Stimulated activated CD4-positive, alpha-beta T cell treated with anti-CD3 and anti-CD28 coated beads, Interleukin-12 subunit alpha, Interleukin-12 subunit beta, amount 100 ng/mL, for 24 hours (primary cell): ENCODE results near the gene TCTN2.

Experiments
- DNase-seq, 2 experiments: peaks; one replicate each; pipeline ENCODE4 v3.0.0-alpha.2; 2020; ENCODE audit warnings: low read depth in 2 of 2

The TCTN2 gene

DNA sequence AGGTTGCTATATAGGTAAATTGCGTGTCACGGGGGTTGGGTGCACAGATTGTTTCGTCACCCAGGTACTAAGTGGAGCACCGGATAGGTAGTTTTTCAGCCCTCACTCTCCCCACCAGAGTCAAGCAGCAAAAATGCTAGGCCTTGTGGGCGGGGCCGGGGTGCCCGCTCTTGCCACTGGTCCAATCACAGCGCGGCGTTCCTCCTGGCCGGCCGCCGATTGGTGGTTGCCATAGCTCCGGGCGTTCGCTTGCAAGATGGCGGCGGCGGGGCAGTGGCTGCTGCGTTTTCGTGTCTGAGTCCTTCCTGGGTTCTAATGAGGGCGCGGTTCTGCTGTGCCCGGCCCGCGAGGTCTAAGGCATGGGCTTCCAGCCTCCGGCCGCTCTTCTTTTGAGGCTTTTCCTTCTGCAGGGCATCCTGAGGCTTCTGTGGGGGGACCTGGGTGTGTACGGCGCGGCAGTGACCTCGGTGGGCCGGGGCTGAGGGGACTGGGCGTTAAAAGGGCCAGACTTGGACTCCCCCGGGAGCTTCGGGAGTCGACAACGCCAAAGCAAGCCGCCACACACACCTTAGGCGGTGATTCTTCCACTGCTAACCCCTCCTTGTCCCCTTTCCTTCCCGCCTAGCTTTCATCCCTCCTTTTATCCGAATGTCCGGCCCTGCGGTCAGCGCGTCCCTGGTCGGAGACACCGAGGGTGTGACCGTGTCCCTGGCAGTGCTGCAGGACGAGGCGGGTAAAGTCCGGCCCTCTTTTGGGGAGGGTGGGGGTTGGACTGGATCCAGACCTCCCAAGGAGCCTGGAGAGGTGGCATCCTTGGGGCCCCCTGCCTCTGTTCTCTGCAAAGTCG, at the start of gene TCTN2:
TCTN2 (plus strand) TSS at position 232 of the 847 bp plus-strand sequence; CDS start at position 360, 128 bp downstream.
- DNase-seq = peak; percentile 88 to 93

DNA sequence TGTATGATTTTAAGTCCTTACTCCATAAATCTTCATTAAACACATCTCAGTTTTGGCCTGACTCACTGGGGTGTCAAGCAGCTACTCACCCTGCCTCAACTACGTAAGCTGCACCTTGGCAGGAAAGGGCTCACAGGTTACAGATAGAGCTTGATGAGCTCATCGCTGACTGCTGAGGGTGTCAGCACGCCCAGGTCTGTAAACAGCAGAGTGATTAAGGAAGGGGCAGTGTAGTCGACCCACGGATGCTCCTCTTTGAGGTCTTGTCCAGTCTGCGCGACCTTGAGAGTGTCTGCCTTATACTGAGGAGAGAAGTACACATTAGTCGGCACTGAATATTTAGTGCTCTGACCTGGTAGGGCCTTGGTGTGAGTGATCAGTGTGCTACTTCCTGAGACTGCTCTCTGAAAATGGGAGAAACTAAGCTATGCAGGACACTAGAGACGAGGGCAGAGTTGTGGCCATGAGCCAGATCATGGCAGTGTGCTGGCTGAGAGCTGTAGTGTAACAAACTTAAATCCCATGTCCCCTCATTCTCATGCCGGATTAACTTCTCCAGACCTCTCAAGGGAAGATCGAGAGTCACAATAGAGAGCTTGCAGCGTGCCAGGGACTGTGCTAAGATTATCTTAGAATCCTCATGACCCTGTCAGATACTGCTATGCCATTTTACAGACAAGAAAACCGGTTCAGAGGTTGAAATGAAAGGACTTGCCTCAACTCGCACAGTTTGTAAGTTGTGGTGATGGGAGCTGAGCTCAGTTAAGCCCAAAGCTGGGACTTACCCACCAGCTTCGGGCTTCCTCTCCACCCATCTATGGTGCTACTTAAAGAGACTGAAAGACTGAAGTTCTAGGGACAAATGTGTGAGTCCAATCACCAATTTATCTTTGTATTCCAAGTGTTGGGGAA, 49.0 kb upstream of the TCTN2 start:
- no peak for DNase-seq

DNA sequence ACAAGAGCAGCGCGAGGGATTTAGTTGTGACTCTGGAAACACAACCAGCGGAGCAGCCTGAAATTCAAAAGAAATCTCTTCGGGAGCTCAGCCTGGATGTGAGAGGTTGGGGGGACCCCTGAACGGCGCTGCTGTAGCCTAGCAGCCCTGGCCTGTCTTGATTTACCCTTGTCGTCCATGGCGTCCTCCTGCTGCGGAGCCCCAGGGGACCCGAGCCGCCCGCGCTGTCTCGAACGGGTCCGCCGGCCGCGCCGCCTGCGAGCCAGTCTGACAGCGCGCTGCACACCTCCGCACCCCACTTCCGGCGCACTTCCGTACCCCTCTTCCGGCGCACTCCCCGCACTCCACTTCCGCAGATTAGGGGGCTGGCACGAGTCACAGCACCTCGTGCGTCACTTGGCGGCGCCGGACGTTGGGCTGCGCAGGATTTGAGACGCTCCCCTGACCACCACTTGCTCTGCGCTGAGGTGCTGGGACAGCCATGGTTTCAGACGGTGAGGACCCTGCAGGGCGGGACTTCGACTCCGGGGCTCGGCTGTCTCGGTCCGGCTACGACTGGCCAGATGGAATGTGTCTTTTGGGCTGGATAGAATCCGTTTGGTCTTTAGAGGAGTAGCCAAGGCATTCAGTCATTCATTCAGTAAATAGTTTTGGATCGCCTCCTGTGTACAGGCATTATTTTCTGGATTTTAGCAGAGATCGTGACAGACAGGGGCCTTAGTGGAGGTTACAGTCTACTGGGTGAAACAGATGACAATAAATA, 37.4 kb upstream of the TCTN2 start, which contains the start of the genes EIF2B1 and GTF2H3:
EIF2B1 (minus strand) TSS at position 308 of the 763 bp plus-strand sequence; CDS start at position 179, 129 bp downstream.
GTF2H3 (plus strand) TSS at position 451 of the 763 bp plus-strand sequence; CDS start at position 482, 31 bp downstream.
- DNase-seq = peak; percentile 95 to 96

GRCh38 chr12:123634142-123634561, 36.8 kb upstream of the TCTN2 start:
- DNase-seq = peak in 1 of 2 experiments; percentile 7

DNA sequence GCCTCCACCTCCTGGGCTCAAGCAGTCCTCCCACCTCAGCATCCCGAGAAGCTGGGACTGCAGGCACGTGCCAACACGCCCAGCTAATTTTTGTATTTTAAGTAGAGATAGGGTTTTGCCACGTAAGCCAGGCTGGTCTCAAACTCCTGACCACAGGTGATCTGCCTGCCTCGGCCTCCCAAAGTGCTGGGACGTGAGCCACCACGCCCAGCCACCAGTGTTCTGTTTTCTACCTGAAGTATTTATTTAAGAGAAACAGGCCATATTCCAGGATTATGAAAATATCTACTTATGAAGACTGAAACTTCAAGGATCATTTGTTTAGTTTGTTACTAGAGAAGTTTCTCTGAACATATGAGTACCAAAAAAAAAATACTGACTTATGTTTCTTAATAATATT, 27.0 kb upstream of the TCTN2 start:
- DNase-seq = no peak

DNA sequence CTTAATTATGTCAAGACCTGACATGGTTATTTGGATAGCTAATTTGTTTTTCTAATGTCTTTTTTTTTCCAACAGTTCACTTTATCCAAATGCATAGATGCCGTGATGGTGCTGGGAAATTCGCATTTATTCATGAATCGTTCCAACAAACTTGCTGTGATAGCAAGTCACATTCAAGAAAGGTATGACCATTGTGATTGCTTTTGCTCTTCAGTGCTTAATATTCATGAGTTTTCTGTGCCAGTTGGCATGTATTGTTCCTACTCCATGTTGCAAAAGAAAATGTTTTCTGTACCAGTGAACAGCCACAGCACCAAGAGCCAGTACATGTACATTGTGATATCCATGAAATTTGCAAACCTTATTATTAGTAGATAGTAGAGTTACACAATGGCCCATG, 25.5 kb upstream of the TCTN2 start:
- DNase-seq = no peak

DNA sequence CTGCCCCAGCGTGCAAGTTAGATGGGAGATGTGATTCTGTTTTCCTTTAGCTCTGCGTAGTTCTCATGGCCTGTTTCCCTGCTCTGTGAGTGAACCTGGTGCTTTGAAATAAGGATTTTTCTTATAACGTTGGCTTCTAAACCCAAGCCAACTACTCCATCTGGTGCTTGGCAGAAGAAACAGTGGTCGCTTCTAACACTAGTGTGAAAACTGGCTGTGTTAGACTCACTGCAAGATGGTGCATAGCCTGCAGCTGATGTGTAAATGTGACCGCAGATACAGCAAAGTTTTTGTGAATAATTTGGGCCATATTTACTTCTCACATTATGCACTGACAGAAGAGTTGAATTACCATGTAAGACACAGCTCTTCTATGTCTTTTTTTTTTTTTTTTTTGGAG, 25.0 kb upstream of the TCTN2 start:
- DNase-seq = no peak

DNA sequence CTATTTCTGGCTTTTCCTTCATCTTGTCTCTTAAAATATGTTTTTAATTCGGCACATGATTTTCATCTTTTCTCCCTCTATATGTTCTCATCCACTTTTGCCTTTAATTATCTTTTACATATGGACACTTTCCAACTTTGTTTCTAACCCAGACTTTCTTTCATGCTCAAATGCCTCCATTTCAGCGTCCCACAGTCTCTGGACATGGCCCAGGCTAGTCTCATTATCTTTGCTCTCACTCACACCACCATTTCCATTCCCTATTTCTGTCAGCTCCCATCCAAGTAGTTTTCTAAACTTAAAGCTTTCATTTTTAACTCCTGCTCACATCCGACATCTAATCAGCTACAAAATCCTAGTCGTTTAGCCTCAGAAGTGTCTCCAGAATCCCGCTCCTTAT, 22.5 kb upstream of the TCTN2 start:
- DNase-seq = no peak

DNA sequence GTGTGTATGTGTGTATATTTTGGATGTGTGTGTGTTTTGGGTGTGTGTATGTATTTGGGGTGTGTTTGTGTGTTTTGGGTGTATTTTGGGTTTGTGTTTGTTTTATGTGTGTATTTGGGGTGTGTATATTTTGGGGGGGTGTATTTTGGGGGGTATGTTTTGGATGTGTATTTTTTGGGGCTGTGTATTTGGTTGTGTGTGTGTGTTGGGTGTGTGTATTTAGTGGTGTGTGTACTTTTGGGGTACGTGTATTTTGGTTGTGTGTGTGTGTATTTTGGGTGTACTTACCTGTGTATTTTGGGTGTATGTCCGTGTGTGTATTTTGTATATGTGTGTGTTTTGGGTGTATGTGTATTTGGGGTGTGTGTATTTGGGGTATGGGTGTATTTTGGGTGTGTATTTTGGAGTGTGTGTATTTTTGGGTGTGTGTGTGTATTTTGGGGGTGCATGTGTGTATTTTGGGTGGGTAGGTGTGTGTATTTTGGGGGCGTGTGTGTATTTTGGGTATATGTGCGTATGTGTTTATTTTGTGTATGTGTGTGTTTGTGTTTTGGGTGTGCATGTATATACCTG, 16.7 kb upstream of the TCTN2 start:
- no peak for DNase-seq

GRCh38 chr12:123655420-123655819, 15.5 kb upstream of the TCTN2 start:
- DNase-seq = no peak

DNA sequence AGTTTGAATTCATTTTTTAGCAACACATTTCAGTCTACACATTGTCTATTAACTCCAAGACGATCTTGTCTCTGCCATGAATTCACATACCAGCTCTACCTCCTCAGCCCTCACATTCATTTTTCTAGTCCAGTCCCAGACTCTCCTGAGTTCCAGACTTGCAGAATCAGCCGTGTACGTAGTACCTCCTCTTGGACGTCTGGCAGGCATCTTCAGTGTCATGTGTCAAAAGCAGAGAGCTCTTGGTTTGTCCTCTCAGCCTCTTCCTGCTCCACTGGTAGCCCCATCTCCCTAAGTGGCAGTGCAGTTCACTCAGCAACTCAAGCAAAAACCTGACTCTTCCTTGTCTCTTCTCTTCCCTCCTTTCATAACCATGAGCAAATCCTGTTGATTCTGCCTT, 14.5 kb upstream of the TCTN2 start:
- DNase-seq = no peak

DNA sequence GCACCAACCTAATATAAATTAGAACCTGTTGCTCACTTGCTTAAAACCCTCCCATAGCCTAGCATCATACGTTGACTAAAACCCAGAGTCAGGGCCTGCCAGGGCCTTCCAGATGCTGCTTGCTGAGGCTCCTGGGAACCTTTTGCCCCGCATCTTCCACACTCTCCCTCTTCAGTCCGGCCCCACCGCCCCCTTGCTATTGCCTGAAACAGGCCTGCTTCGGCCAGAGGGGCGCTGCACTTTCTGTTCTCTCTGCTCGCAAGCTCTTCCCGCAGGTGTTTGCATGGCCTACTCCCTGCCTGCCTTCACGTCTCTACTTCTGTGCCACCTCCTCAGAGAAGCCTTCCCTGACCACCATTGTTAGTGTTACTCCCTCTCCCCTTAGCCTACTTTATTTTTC, 13.7 kb upstream of the TCTN2 start:
- no peak for DNase-seq

DNA sequence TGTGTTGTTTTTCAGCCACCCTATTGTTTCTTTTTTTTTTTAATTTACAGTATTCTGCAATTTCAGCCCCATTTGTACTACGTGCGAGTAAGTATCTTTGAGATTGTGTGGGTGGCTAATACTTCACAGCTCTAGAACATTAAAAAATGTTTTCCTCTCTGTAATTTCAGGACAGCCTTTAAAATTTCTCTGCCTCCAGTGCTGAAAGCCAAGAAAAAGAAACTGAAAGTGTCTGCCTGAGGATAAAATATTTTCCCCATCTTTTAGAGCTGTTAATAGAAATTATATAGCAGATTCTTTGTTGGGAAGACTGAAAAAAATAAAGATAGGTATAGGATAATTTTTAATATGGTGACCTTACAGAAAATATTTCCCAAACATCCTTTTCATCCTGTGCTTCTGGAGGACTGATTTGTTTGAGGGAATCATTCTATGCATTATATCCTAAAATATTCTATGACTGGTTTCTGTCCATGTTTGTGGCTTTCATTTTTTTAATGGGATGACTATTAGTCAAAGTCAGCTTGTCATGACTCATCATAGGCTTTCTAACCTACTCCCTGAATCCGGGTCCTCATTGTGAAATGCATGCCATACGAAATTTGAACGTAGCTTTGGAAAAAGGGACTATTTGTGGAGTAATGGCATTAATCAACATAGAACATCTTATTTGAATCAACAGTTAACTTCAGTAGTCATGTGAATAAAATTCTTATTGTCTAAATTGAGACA, 10.8 kb upstream of the TCTN2 start:
- no peak for DNase-seq

DNA sequence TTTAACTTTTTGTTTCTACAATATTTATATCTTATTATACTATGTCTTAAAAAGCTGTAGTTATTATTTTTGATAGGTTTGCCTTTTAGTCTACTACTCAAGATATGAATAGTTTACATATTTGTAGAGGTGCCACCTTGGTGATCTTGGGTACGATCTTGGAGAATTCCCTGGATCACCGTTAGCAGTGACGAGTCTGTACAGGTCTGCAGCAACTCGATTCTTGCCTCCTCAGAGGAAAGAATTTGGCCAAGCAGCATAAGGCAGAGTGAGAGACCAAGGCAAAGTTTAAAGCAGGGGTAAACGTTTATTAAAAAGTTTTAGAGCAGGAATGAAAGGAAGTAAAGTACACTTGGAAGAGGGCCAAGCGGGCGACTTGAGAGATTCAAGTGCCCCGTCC, 3.1 kb upstream of the TCTN2 start:
- DNase-seq = no peak

- no peak for DNase-seq
Measured at GRCh38 chr12:123671876-123672275, 963 bp downstream of the TCTN2 start.

- DNase-seq = no peak
Measured at GRCh38 chr12:123675436-123675835, 4.5 kb downstream of the TCTN2 start.

GRCh38 chr12:123676616-123677320, 5.9 kb downstream of the TCTN2 start:
- DNase-seq = no peak

DNA sequence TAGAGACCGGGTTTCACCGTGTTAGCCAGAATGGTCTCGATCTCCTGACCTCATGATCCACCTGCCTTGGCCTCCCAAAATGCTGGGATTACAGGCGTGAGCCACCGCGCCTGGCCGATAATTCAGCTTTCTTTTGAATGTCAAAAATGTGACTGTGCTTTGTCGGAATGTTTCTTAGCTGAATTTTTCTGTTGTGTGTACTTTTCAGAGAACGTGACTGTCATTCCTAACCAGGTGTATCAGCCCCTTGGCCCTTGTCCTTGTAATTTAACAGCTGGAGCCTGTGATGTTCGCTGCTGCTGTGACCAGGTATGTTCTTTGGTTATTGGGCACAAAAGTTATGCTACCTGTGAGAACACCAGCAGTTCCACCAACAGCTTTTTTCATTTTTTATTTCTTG, 8.1 kb downstream of the TCTN2 start:
- DNase-seq = no peak

DNA sequence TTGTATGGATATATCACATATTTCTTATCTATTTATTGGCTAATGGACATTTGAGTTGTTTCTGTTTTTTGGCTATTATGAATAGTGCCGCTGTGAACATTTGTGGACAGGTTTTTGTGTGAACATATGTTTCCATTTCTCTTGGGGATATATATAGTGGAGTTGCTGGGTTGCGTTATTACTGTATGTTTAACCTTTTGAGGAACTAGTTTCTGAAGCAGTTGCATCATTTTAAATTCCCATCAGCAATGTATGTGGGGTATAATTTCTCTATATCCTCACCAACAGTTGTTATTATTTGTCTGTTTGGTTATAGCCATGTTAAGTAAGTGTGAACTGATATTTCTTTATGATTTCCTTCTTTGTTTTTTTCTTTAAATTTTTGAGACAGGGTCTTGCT, 10.7 kb downstream of the TCTN2 start:
- DNase-seq = no peak

GRCh38 chr12:123683964-123684363, 13.1 kb downstream of the TCTN2 start:
- DNase-seq = no peak
